Measurements from ENCODE around the gene STK38L. TPM values are rescaled to one million over a fixed set of nuclear protein-coding genes. Genes with fewer than 3 reads are reported as not detected.

STK38L gene
- total and polyA plus RNA-seq, 10 of the 15 experiments (the other 5 are each of a cell fraction or from before 2014, with no cell fraction given), result 43.0 to 154 (median 115) TPM

GRCh38 chr12:27277846-27278260 is 33.8 kb downstream of the STK38L start (continued):
- TF ChIP-seq GABPA (IDR thresholded peaks at IDR 0.05; ENCODE audit: low read depth), result no peak
- no peak for TF ChIP-seq NFYA (IDR thresholded peaks at IDR 0.05; ENCODE audit: borderline replicate concordance, low read depth, low read length)
- TF ChIP-seq FOXK2 (IDR thresholded peaks at IDR 0.05), result no peak
- TF ChIP-seq BCL3 (IDR thresholded peaks at IDR 0.05; ENCODE audit: borderline replicate concordance, insufficient read depth, low read depth, low read length, poor library complexity, severe bottlenecking), result peak; percentile 32
- no peak for TF ChIP-seq SUPT20H (IDR thresholded peaks at IDR 0.05; ENCODE audit: borderline replicate concordance, control insufficient read depth, low read depth, low read length)
- TF ChIP-seq SMAD1 (IDR thresholded peaks at IDR 0.05; ENCODE audit: low read depth, partially characterized antibody), result no peak
- TF ChIP-seq TCF12 (IDR thresholded peaks at IDR 0.05; ENCODE audit: low read depth, low read length), result no peak
- peak; percentile 66; the same call in 1 of the 2 replicates for TF ChIP-seq NR2F1 (conservative IDR thresholded peaks at IDR 0.05)
- TF ChIP-seq IKZF2 (IDR thresholded peaks at IDR 0.05), result peak; percentile 98 to 99
- TF ChIP-seq CEBPZ (IDR thresholded peaks at IDR 0.05; ENCODE audit: low read depth, low read length), result no peak
- no peak for TF ChIP-seq ZNF274 (IDR thresholded peaks at IDR 0.05; ENCODE audit: insufficient read depth, insufficient read length)
- no peak for TF ChIP-seq TARDBP (IDR thresholded peaks at IDR 0.05; ENCODE audit: borderline replicate concordance)
- TF ChIP-seq ZNF622 (IDR thresholded peaks at IDR 0.05), result no peak
- peak; percentile 56; the same call in 1 of the 2 replicates for TF ChIP-seq GATAD2B (conservative IDR thresholded peaks at IDR 0.05; ENCODE audit: low read depth)
- no peak for TF ChIP-seq HDAC6 (IDR thresholded peaks at IDR 0.05; ENCODE audit: unreplicated experiment)
- TF ChIP-seq E2F8 (IDR thresholded peaks at IDR 0.05; ENCODE audit: low read depth, partially characterized antibody), result no peak
- TF ChIP-seq BACH1 (IDR thresholded peaks at IDR 0.05; ENCODE audit: borderline replicate concordance), result peak; percentile 80; the same call in 1 of the 2 replicates
- no peak for TF ChIP-seq CHD4 (IDR thresholded peaks at IDR 0.05)
- no peak for TF ChIP-seq RAD21 (IDR thresholded peaks at IDR 0.05; ENCODE audit: insufficient read depth, low read depth, low read length)
- no peak for TF ChIP-seq IRF5 (IDR thresholded peaks at IDR 0.05; ENCODE audit: borderline replicate concordance)
- peak; percentile 94 for TF ChIP-seq DPF2 (IDR thresholded peaks at IDR 0.05)
- no peak; the same call in 1 of the 2 replicates for TF ChIP-seq ZBED1 (IDR thresholded peaks at IDR 0.05; ENCODE audit: borderline replicate concordance)
- no peak for TF ChIP-seq EGR1 (IDR thresholded peaks at IDR 0.05; ENCODE audit: borderline replicate concordance in 1 of 2, low read depth in 2 of 2, low read length in 2 of 2)
- no peak for TF ChIP-seq CBX3 (IDR thresholded peaks at IDR 0.05; ENCODE audit: borderline replicate concordance, low read depth)

All from GM12878 (cell line).